Spleen (tissue), 7 donors: ENCODE measurements around the gene MLXIPL.

Source experiments
- CTCF ChIP-seq, 11 experiments: fragments of 200-600 bp in 7 of 11; fragments of 450-650 bp in 4 of 11; sonication (generic) in 4 of 11; IDR thresholded peaks in 8 of 11; conservative IDR thresholded peaks in 3 of 11; 1 replicate in 7 of 11; 2 replicates in 4 of 11; pipeline versions ENCODE4 v1.4.0 to v1.8.0; 2016 to 2021; ENCODE audit warnings: antibody characterized with exemption in 11 of 11, inconsistent platforms in 4 of 11, mild to moderate bottlenecking in 1 of 11
- POLR2A ChIP-seq, 3 donors: fragments of 450-650 bp; IDR thresholded peaks; one replicate each; pipeline ENCODE4 v1.5.1; 2017; ENCODE audit warnings: antibody characterized with exemption in 3 of 3, mild to moderate bottlenecking in 1 of 3
- donor health status: DM: no; HTN: no; CAD: no; lungs with moderate emphysema.
- donor health status: DM: no; HTN: no; CAD: no.
- donor health status: DM: no; HTN: no; CAD: no.

GRCh38 chr7:73605601-73606220 is 18.6 kb downstream of the MLXIPL start:
- TF ChIP-seq CTCF (IDR thresholded peaks at IDR 0.05 in 8 of 11, conservative IDR thresholded peaks at IDR 0.05 in 3 of 11): no peak
- no peak for TF ChIP-seq POLR2A (IDR thresholded peaks at IDR 0.05)
